ENCODE results near the gene AGRN.

The AGRN gene

DNA sequence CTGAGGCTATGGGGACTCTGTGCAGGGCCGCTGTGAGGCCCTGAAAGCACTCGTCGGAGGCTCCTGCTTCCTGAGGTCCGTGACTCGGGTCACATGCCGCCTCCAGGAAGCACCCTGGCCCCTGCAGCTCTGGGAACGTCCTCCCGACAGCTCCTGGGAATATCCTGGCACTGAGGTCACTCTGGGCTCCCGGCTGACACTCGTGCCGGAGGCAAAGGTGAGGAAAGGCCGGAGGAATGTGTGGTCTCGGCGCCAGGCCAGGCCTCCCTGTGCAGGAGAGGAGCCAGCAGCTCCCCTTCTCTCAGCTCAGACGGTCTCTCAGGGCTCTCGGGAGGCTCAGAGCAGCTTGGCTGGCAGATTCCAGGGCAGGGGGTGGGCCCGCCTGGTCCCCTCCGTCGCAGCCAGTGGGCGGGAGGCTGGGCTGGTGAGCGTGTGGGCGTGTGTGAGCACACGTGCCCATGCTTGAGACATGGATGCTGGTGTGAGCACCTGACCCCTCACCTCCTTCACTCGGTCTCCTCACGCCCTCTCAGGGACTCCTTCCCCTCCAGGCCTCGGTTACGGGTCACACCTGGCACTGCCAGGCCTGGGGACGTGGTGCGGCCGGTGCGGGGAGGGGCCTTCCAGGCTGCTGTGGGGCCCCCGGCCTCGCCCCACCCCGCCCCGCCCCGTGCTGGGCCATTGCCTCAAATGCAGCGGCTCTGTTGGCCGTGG is 59.6 kb downstream of the AGRN start:
- DNase-seq (ENCODE audit: low read depth in 2 of 3, low spot score in 2 of 3) = no peak

DNA sequence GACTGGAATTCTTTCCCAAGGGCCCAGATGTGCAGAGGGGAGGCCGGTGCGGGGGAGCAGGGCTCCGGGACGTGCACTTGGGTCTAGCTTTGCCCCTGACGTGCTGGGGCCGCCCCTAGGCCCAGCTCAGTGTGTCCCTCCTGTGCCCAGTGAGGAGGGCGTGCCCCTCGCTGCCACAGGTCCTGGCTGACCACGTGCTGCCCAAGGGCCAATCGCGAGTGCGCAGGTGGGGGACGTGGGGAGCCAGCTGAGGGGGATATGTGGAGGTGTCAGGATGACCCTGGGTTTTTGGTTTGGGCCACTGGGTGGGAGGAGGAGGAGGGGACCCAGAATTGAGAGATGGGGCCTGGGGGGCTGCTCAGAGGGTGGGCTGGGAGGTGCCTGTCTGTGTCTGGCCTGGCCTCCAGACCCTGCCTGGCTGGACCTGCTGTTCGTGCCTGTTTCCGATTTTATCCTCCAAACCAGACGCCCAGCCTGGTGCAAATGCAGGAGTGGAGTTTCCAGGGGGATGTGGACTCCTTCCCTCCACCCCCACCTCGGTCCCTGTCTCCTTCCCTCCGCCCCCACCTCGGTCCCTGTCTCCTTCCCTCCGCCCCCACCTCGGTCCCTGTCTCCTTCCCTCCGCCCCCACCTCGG is 60.3 kb downstream of the AGRN start:
- DNase-seq (ENCODE audit: low read depth in 2 of 3, low spot score in 2 of 3) = no peak

DNA sequence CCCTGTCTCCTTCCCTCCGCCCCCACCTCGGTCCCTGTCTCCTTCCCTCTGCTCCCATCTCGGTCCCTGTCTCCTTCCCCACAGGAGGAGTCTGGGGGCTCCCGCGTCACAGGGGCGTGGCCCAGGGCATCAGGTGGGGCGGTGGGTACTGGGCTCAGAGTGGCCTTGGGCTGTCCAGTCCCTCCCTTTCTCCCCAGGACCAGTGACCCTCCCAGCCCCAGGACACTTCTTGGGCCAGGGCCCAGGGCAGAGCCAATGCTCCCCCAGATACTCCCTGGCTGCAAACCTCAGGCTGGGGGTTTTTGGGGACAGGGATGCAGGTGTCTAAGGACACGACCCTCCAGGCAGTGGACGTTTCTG is 61.0 kb downstream of the AGRN start:
- DNase-seq (ENCODE audit: low read depth in 2 of 3, low spot score in 2 of 3) = no peak

DNA sequence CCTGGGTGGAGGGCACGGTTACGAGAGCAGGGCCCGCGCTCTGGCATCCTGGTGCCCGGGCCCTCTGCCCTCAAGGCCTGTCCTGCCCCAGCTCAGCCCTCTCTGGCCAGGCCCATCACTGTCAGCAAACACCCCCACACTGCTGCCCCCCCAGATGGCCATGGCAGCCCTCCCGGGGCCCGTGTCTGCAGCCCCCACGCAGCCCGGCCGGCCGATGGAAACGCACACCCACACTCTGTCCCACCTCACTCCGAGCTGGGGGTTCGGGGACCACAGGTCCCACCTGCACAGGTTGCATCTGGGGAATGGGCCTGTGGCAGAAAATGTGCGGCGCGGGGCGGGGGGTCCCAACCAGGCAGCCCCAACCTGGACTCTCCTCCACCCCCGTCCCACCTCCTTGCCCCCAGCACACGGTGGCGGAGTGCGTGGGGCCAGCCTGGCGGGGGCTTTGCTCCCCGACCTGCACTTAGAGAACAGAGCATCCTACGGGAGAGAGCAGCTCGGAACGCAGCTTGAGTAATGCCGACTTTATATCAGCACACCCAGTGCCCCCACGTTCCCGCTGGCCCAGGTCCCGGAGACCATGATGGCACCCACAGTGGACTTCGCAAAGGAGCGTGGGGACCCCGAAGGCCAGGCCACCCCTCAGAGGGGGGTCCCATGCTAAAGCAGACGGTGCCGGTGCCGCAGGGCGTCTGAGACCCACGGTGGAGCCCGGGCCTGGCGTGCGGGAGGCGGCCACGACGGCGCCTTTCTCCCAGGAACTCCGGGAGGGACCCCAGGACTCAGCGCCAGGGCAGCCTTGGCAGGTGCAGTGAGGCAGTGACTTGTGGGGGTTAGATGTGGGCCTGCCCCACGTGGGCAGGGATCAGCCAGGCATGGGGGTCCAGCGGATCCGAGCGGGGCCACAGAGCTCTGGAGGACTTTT is 61.7 kb downstream of the AGRN start:
- DNase-seq (ENCODE audit: low read depth in 2 of 3, low spot score in 2 of 3) = no peak

DNA sequence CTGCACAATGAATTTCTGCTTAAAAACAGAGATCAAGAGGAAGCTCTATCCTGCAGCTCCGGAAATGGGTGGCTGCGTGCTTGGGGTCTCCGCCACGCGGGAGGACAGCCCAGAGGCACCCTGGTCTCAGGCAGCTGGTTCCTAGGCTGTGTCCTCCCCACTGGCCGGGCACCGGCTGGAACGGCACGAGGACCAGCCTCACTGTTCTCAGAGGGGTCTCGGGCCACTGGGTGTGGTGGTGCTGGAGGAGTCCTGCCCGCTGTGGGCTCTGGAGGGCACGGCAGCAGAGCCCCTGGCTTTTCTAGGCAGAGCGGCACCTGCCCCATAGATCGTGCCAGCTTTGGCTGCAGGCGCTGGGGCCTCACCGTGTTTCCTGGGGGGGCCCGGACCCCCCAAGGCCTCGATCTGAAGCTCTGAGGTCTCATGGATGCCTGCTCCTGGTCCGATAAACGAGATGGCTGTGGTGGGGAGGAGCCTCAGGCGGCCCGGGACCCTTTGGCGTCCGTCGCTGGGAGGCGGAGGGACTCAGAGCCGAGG is 62.4 kb downstream of the AGRN start:
- DNase-seq (ENCODE audit: low read depth in 2 of 3, low spot score in 2 of 3) = no peak

DNA sequence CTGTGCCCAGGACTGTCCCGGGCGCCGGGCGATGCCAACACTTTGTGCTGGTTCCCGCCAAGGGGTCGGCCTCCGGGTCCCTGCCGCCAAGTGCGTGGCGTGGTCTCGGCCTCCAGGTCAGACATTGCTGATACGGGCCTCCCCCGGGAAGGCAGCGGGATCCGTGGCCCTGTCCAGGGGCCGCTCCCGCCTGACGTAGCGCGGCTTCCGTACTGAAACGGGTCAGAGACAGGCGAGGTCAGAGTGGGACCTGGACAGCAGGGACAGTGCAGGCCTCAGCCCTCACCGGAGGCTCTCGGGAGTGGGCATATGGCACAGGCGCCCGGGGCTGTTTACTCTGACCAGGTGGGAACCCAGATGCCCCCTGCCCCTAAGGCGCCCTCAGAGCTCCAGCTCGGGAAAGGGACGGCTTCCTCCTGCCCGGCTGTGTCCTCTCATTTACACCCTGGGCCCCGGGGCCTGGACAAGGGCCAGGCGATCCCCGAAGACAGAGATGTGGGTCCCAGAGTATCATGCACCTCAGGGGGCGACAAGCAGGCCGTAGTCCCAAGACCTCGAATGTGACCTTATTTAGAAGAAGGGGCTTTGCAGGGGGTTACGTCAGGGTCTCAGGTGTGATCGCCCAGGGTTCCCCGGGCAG is 63.0 kb downstream of the AGRN start:
- DNase-seq (ENCODE audit: low read depth in 2 of 3, low spot score in 2 of 3) = no peak

DNA sequence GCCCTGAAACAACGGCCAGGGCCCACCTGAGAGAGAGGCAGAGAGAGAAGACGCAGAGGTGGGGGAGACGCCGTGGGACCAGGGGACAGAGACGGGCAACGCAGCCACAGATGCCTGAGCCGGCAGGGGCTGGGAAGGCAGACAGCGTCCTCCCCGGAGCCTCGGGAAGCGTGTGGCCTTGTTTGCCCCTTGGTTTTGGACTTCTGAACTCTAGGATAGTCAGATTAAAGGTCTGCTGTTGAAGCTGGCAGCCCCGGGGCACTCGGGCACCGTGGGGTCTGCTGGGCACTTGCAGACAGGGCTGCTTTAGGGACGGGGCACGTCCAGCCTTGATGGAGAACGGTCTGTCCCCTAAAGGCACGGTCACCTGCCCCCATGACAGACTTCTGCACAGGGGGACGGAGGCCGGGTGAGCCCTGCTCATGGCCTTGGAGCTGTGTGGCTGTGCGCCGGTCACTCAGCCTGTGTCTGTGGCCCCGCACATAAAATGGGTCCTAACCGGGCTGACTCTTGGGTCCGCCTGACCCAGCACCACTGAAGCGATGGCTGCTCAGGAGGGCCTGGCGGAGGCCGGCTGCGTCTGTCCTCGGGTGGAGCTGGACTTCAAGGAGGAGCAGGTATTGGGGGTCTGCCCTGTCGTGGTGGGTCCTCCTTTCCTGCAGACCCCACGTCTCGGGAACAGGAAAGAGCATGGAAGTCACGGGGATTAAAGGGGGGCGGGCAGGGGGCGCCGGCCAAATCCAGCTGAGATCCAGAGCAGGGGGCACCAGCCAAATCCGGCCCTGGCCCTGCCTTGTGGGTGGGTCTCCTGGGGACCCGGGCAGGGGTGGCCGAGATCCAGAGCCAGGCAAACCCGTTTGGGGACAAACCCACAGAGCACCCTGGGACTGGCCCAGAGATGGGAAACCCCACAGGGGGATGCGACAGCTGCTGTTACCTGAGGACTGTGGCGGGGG is 63.8 kb downstream of the AGRN start:
- no peak for DNase-seq (ENCODE audit: low read depth in 2 of 3, low spot score in 2 of 3)

DNA sequence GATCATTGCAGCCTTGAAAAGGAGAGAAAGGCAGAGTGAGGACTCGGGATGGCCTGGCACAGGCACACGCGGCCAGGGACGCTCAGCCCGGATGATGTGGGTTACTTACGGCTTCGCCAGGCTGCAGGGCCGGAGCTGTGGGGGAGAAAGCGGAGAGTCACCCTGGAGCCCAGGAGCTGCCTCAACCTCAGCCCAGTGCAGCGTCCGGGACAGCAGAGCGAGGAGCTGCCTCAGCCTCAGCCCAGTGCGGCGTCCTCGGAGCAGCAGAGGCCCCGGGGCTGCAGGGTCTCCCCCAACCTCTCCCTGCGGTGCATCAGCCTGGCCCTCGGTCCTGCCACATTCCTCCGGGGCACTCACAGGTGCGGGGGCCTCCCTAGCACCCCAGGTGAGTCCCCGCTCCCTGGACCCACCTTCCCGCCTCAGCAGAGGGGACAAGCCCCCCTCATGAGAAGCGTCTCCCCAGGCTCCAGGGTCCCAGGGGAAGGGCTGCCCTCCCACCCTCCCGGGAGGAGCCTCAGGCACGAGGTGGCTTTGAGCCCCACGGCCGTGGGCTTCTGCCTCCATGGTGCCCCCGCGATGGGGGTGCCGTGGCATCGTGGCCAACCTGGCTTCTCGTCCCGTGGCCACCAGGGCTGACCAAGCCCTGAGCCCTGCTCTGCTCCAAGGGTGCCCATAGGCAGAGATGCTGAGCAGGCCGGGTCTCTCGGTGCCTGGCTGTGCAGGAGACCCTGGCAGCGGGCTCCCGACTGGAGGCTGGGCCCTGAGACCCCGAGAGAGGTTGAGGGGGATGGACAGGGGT is 64.7 kb downstream of the AGRN start:
- DNase-seq (ENCODE audit: low read depth in 2 of 3, low spot score in 2 of 3) = no peak

DNA sequence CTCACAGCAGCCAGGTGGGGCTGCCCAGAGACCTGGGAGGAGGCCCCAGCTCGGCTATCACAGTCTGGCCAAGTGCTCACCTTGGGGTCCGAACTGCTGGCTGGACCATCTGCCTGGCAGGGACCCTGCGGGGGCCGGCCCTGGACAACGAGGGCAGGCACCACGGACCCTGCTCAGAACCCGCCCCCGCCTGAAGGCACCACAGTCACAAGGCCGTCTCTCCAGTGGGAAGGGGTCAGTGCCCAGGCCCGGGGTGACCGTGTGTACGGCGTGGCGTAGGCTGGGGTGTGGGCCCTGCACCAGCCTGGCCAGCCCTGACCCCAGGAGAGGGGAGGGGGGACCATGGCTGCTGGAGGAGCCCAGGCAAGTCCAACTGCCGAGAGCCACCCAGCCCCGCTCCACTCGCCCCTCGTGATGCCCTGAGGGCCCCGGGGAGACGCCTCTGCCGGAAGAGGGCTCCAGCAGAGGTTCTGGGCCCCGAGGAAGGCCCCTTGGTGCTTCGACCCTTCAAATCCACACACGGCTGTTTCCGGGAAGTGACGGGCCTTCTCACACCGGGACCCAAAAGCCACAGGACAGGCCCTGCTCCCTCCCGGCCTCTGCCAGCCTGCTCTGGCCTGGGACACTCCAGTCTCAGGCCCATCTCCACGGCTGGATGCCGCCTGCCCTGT is 65.4 kb downstream of the AGRN start:
- DNase-seq (ENCODE audit: low read depth in 2 of 3, low spot score in 2 of 3) = no peak

DNA sequence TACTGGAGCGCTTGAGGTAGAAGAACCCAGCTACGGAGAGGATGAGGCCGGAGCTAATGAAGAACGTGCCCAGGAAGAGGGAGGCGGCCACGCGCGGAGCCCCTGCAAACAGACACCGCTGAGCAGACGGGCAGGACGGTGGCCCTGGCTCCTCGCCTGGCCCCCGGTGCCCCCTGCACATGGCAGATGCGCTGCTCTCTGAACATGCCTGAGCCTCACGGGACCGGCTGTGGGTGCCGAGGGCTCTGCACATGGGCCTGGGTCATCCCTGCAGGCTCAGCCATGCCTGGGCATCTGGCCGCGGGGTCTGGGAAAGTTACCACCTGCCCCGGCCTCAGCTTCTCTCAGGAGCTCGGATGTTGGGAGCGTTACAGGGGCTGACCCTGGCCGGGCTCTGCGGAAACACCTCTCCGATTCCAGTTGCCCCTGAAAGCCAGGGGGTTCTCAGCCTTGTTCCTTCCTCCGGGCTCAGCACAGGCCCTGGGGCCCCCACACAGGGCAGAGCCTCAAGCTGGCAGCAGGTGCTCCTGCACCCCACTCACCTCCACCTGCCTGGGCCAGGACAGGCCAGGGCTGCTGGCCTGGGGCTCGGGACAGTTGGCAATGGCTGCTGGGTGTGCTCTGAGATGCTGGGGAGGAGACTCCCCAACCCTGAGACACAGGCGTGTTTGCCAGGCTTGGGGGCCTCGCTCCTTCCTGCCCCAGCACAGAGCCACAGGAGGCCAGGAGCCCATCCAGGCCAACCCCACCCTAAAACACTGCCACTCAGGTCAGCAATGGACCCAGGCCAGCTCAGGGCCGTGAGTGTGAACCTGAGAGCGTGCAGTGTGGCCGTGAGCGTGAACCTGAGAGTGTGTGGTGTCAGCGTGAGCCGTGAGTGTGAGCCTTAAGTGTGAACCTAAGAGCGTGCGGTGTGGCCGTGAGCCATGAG is 66.3 kb downstream of the AGRN start:
- no peak for DNase-seq (ENCODE audit: low read depth in 2 of 3, low spot score in 2 of 3)

DNA sequence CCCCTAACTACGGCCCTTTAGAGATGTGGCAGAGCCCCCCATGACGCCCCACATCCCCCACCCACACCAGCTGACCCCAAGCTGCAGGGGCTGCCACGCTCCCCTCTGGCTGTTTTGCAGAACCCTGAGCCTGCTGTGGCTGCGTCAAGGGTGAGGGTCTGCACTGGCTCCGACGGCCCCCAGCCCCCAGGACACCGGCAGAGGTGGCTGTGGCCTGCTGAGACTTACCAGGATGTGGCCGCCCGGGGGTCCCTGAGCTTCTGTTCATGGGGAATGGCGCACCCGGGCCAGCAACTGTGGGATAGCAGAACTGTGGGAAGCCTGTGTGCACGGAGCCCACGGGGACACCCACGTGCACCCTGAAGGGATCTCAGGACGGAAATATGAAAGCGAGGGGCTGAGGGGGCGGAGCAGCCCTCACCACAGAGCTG is 67.0 kb downstream of the AGRN start:
- DNase-seq (ENCODE audit: low read depth in 2 of 3, low spot score in 2 of 3) = no peak

DNA sequence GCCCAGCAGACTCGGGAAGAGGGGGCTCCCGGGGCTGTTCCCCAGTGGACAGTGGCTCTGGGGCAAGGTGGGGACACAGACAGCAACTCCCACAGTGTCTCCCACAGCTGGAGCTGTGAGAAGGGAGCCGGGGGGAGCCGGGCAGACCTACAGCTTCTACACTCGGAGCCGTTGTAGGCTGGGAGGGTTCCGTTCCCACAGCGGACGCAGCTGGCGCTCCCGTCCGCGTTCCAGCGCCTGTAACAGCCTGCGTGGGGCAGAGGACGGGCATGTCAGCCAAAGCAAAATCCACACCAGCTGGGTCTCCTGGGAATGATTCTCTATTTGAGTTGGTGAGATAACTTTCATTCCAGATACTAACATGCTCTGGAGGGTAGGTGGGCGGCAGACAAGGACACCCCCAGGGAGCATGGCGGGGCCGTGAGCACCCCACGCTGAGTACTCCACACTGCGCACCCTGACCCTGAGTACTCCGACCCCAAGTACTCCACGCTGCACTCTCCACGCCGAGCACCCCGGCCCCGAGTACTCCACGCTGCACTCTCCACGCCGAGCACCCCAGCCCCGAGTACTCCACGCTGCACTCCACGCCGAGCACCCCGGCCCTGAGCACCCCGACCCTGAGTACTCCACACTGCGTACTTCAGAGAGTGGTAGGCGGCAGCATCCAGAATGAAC is 67.6 kb downstream of the AGRN start:
- no peak for DNase-seq (ENCODE audit: low read depth in 2 of 3, low spot score in 2 of 3)

DNA sequence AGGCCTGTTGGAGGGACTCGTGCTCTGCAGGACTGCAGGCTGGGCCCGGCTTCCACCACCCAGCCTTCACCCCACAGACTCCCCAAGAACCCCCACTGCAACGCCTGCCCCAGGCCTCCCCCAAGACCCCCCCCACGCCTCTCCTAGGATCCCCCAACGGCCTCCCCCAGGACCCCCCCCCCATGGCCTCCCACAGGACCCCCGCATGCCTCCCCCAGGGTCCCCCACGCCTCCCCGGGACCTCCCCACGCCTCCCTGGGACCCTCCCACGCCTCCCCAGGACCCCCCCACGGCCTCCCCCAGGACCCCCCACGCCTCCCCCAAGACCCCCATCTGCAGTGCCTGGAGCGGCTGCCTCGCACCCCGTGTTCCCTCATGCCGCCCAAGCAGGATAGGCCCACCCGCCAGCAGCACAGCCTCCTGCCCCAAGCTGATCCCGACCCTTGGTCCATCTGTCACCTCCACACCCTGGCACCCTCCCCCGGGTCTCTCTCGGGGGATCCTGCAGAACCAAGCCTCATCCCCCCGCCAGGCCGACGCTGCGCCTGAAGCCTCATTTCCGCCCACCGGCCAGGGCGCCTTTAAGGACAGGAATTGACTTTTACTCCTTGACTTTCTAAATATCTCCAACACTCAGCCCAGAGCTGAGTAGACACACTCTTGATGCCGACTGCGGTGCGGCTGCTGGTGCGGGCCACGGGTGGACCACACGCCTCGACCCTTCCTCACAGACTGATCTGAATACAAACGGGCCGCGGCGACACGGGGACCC is 68.3 kb downstream of the AGRN start:
- no peak for DNase-seq (ENCODE audit: low read depth in 2 of 3, low spot score in 2 of 3)

DNA sequence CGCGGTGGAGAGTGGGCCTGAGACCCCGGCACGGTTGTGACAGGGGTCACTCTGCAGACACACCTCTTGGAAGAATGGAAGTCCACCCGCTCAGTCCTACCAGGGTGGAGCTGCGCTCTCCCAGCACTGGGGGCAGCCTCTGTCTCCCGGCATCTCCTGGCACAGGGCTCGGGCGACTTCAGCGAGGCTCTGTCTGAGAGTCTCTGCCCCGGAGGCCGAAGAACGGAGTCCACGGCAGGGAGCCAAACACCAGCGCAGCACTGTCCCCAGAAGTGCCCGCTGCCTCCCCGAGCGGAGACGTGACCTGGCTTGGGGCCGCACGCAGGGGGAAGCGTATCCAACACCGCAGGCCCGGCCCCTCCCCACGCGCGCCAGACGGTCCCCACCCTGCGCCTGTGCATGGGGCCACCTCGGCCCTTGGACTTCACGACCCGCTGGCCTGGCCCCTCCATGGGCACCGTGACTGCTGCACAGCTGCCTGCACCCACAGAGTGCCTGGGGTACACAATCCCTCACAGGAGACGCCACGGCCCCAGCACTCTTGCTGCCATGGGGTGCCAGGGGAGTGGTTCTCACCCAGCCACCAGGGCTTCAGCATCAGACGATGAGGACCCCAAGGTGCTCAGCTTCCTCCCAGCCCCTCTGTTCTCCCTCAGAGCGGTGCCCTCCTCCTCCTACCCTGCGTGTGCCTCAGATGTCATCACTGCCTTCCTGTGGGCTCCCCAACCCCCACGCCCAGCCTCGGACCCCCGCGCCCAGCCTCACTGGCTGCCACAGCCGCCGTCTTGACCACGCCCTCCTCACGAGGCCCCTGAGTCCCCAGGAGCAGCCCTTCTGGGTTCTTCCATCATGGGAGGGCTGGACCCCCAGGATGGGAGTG is 69.1 kb downstream of the AGRN start:
- no peak for DNase-seq (ENCODE audit: low read depth in 2 of 3, low spot score in 2 of 3)

DNA sequence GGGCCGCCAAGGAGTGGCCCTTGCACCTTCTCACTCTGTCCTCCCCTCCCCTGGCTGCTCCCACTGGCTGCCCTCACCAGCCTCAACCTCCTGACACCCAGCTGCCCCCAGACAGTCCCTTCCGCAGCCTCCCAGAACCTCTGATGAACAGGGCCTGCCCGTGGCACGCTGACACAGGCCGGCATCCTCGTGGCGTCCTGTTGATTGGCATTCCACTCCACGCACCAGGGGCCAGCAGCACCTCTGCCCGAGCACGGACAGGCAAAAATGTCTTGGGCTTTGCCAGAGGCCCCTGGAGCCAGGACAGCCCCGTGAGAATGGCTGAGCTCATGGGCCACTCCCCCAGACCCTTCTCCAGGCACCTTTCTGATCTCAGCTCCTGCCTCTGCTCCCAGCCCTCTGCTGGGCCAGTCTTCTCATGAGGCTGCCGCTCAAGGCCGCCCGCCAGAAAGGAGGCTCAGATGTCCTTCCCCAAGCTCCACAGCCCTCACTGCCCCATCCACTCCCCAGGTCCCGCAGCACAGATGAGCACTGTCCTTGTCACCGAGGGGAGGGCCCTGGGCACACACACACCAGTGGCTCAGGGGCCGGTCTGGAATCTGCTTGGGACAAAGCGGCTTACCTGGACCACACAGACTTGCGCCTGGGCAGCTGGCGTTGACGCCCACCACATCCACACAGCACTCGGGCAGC is 70.0 kb downstream of the AGRN start:
- DNase-seq (ENCODE audit: low read depth in 2 of 3, low spot score in 2 of 3) = no peak

Measured in activated CD8-positive, alpha-beta memory T cell treated with anti-CD3 and anti-CD28 coated beads for 48 hours (primary cell).